GM18868 (cell line): Measurements from ENCODE around the gene DCXR.

Source experiments
- ATAC-seq: cut with Tn5 transposase; IDR thresholded peaks from one replicate; pipeline ENCODE4 v1.9.1; 2021; ENCODE audit warnings: mild to moderate bottlenecking, moderate library complexity; ENCODE audit not compliant: unreplicated experiment

Gene DCXR

GRCh38 chr17:82055965-82056728 lies 18.6 kb upstream of the DCXR start:
- ATAC-seq: no peak

- no peak for ATAC-seq
Measured at GRCh38 chr17:82055023-82055964, 17.8 kb upstream of the DCXR start.

- no peak for ATAC-seq
Measured at GRCh38 chr17:82054351-82055022, 17.0 kb upstream of the DCXR start.

- no peak for ATAC-seq
Measured at GRCh38 chr17:82053556-82054263, 16.2 kb upstream of the DCXR start.

GRCh38 chr17:82053130-82053529 lies 15.6 kb upstream of the DCXR start:
- ATAC-seq: no peak

- ATAC-seq: no peak
Measured at GRCh38 chr17:82052638-82053059, 15.2 kb upstream of the DCXR start.

GRCh38 chr17:82051776-82052637 lies 14.5 kb upstream of the DCXR start, which contains the start of the genes GPS1 and RFNG:
Gene GPS1 (plus strand): TSS chr17:82051898. CDS start chr17:82051932, 34 bp downstream.
Gene RFNG (minus strand): TSS chr17:82051811. CDS start chr17:82051766, 45 bp downstream.
- ATAC-seq: no peak

- no peak for ATAC-seq
Measured at GRCh38 chr17:82050761-82051641, 13.5 kb upstream of the DCXR start.

- ATAC-seq: no peak
Measured at GRCh38 chr17:82050152-82050760, 12.8 kb upstream of the DCXR start.

GRCh38 chr17:82049521-82049971 lies 12.0 kb upstream of the DCXR start:
- ATAC-seq: no peak

- no peak for ATAC-seq
Measured at GRCh38 chr17:82049106-82049505, 11.6 kb upstream of the DCXR start.

GRCh38 chr17:82048571-82048971 lies 11.1 kb upstream of the DCXR start:
- no peak for ATAC-seq

- ATAC-seq: no peak
Measured at GRCh38 chr17:82047914-82048570, 10.5 kb upstream of the DCXR start.

- ATAC-seq: no peak
Measured at GRCh38 chr17:82047379-82047778, 9.9 kb upstream of the DCXR start.

GRCh38 chr17:82046903-82047302 lies 9.4 kb upstream of the DCXR start:
- ATAC-seq: no peak

- no peak for ATAC-seq
Measured at GRCh38 chr17:82045936-82046484, 8.5 kb upstream of the DCXR start.

GRCh38 chr17:82043507-82043906 lies 6.0 kb upstream of the DCXR start:
- ATAC-seq: no peak
